Endothelial cell (in vitro differentiated cells): ENCODE data around the gene C17orf50. TPM values are rescaled to one million over a fixed set of nuclear protein-coding genes. Genes with fewer than 3 reads are reported as not detected.

Source experiments
- DNase-seq: peaks from one replicate; pipeline ENCODE4 v3.0.0; 2021; ENCODE audit warnings: low spot score
- H3K27ac Mint-ChIP-seq: one replicate; pipeline ENCODE4 v1.8.0; 2021; ENCODE audit warnings: mixed read lengths, inconsistent platforms; ENCODE audit not compliant: unreplicated experiment
- H3K27me3 Mint-ChIP-seq: one replicate; pipeline ENCODE4 v1.8.0; 2021; ENCODE audit warnings: mild to moderate bottlenecking, moderate library complexity, mixed read lengths, inconsistent platforms; ENCODE audit not compliant: unreplicated experiment
- H3K36me3 Mint-ChIP-seq: one replicate; pipeline ENCODE4 v1.8.0; 2021; ENCODE audit warnings: mild to moderate bottlenecking, low read depth, mixed read lengths, inconsistent platforms; ENCODE audit not compliant: unreplicated experiment
- H3K4me1 Mint-ChIP-seq: one replicate; pipeline ENCODE4 v1.8.0; 2021; ENCODE audit warnings: mild to moderate bottlenecking, mixed read lengths, inconsistent platforms; ENCODE audit not compliant: unreplicated experiment
- H3K4me3 Mint-ChIP-seq: one replicate; pipeline ENCODE4 v1.8.0; 2021; ENCODE audit warnings: mild to moderate bottlenecking, mixed read lengths, inconsistent platforms; ENCODE audit not compliant: unreplicated experiment
- H3K9me3 Mint-ChIP-seq: one replicate; pipeline ENCODE4 v1.8.0; 2021; ENCODE audit warnings: mixed read lengths, inconsistent platforms; ENCODE audit not compliant: unreplicated experiment
- total RNA-seq: library from RNA; stranded (reverse); fragmentation: NEBNext Ultra II Directional; extraction: Animal tissue kit (Norgen Biotek cat#: 25700); gene quantifications from one replicate; pipeline ENCODE4 v1.2.1, GENCODE V29; 2021; ENCODE audit not compliant: unreplicated experiment
- TF ChIP-seq, protein P1 (sequence below): fragments of 200-600 bp; sonication (generic); IDR thresholded peaks from one replicate; pipeline ENCODE4 v1.5.0; 2021; ENCODE audit warnings: antibody characterized with exemption; ENCODE audit not compliant: unreplicated experiment

Gene C17orf50
- total RNA-seq, 1 donor from 2014 or later, result 0.90 TPM

DNA sequence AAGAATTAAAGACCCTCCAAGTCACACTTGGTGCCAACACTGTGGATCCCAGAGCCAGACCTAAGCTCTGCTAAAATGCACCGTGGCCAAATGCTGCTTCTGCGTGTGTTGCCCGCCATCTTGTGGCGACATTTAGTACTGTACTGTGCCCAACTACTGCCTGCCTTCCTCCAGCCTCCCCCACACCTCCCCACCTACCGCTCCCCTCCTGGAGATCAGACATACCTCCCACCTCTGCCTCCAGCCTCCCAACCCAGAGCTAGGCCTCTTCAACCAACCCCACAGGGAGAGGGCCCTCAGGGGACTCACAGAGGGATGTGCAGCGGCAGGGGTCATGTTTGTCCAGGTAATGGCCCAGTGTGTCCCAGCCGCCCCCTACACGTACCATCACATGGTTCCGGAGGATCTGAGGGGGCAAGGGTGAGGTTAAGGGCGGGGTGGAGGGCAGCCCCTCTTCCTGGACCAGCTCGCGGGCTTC is 13.1 kb upstream of the C17orf50 start:
- Mint-ChIP-seq H3K9me3 (no peaks in the 10 kb centered on the region), H3K27ac (no peak overlapping the region), H3K27me3 (peaks cover 8% of the 10 kb centered on the region), H3K4me3 (no peak overlapping the region), H3K4me1 (peaks cover 4% of the 10 kb centered on the region), H3K36me3 (no peaks in the 10 kb centered on the region)
- DNase-seq, result peak; percentile 82
- TF ChIP-seq, protein P1, sequence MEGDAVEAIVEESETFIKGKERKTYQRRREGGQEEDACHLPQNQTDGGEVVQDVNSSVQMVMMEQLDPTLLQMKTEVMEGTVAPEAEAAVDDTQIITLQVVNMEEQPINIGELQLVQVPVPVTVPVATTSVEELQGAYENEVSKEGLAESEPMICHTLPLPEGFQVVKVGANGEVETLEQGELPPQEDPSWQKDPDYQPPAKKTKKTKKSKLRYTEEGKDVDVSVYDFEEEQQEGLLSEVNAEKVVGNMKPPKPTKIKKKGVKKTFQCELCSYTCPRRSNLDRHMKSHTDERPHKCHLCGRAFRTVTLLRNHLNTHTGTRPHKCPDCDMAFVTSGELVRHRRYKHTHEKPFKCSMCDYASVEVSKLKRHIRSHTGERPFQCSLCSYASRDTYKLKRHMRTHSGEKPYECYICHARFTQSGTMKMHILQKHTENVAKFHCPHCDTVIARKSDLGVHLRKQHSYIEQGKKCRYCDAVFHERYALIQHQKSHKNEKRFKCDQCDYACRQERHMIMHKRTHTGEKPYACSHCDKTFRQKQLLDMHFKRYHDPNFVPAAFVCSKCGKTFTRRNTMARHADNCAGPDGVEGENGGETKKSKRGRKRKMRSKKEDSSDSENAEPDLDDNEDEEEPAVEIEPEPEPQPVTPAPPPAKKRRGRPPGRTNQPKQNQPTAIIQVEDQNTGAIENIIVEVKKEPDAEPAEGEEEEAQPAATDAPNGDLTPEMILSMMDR, result peak; percentile 83

DNA sequence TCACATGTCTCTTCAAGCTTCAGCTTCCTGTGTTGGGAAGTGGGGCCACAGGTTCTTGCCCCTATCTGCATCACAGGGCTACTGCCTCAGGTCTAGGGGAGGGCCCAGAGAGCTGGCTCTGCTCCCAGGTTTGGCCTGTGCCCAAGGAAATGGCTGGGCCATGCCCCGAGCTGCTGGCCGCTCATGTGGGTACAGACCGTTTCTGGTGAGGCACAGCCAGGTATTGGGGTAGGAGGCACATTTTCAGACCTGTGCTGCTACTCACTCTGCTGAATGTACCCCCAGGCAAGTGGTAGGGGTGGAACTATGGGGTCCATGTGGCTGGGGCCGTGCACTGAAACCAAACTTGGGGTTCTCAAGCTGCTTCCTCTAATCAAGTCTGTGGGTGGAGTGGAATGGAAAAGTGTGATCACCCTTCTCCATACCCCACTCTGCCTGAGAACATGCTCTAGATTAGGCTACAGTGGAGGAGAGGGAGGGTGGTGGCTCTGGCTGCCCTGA is 12.3 kb upstream of the C17orf50 start:
- no peak for DNase-seq
- H3K27ac Mint-ChIP-seq, result no peak overlapping the region
- peaks cover 4% of the 10 kb centered on the region for H3K4me1 Mint-ChIP-seq
- H3K9me3 Mint-ChIP-seq, result no peaks in the 10 kb centered on the region
- no peak overlapping the region for H3K4me3 Mint-ChIP-seq
- H3K27me3 Mint-ChIP-seq, result peaks cover 10% of the 10 kb centered on the region
- TF ChIP-seq, protein P1, result no peak
- H3K36me3 Mint-ChIP-seq, result no peaks in the 10 kb centered on the region

DNA sequence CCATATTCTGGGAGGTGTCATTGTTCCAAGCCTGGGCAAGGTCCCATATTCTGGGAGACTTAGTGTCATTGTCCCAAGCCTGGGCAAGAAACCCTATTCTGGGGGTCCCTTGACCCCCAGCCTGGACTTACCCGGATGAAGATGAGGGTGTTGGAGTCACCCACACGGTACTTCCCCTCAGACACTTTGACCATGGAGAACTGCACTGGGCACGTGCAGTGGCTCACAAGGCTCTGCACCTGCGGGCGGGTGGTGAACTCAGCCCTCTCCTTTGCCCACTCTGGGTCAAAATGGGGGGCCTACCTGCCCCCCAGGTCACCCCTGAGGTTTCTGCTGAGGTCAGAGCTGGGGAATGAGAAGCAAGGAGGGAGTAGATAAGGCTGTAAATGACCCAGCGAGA is 11.7 kb upstream of the C17orf50 start:
- Mint-ChIP-seq H3K27me3 (peaks cover 10% of the 10 kb centered on the region), H3K27ac (no peak overlapping the region), H3K36me3 (no peaks in the 10 kb centered on the region), H3K4me3 (no peak overlapping the region), H3K4me1 (peaks cover 4% of the 10 kb centered on the region), H3K9me3 (no peaks in the 10 kb centered on the region)
- DNase-seq, result no peak
- TF ChIP-seq, protein P1, result no peak

DNA sequence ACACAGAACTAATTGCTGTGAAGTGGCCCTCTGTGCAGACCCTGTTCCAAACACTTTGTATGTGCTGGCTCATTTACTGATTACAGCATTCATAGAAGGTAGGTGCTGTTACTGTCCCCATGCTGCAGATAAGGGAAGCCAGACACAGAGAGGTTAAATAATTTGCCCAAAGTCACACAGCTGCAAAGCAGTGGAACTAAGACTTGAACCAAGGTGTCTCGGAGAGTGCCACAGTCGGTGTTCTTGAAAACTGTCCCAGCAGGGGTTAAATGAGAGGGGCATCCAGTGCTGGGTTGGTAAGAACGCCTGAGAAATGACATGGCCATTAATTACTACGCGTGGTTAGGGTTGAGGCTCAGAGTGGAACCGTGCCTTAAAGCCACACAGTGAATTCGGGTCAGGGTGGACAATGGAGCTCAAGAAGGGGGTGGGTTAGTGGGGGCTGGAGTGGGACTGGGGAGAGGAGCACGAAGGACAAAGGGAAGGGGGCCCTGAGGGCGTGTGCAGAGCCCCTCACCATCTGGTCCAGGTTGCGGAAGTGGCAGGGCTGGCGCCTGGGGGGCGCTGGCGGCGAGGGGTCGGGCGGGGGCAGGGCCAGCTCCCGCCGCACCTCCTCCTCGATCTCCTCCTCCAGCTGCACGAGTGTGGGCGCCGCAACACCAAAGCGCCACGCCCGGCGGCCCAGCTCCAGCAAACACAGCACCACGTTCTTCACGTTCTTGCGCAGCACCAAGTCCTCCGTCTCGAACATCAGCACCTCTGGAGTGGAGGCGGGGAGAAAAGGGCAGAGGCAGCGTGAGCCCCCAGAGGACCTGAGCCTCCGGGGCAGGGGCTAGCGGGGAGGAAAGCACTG is 10.9 kb upstream of the C17orf50 start:
- TF ChIP-seq, protein P1, result no peak
- Mint-ChIP-seq H3K4me3 (no peak overlapping the region), H3K27me3 (peaks cover 10% of the 10 kb centered on the region), H3K36me3 (no peaks in the 10 kb centered on the region), H3K9me3 (no peaks in the 10 kb centered on the region), H3K27ac (no peak overlapping the region), H3K4me1 (peaks cover 4% of the 10 kb centered on the region)
- no peak for DNase-seq
